Panc1 (cell line): Measurements from ENCODE around the gene KMT5B. TPM values are rescaled to one million over a fixed set of nuclear protein-coding genes. Genes with fewer than 3 reads are reported as not detected.
A peak's percentile ranks its signal among the peaks of the same experiment; 100 is the strongest.

ENCODE experiments used
- ATAC-seq: fragments of 200-7000 bp; cut with Tn5 transposase; 2 replicates; pipeline ENCODE4 v1.9.1; 2020; ENCODE audit warnings: mild to moderate bottlenecking, moderate library complexity
- BruUV-seq: library from RNA; stranded (reverse); fragments of 400-500 nt; replicated peaks from 2 replicates; lab custom pipeline; 2021; lab: Mats Ljungman, UMichigan
- CTCF ChIA-PET: fragments of 300-600 bp; sonication (Branson Sonifier 250); formaldehyde crosslinking; loops from one replicate; lab custom pipeline; 2022; ENCODE audit warnings: antibody characterized with exemption; lab: Charles Lee
- POLR2A ChIA-PET: fragments of 300-600 bp; sonication (Branson Sonifier 250); formaldehyde crosslinking; loops from one replicate; lab custom pipeline; 2022; ENCODE audit warnings: antibody characterized with exemption; lab: Charles Lee
- DNase-seq: peaks from one replicate; pipeline ENCODE4 v3.0.0-alpha.2; 2010; ENCODE audit warnings: low read depth, low spot score
- H3K27ac ChIP-seq: 2 replicates; pipeline ENCODE4 v1.5.1; 2011; ENCODE audit warnings: mild to moderate bottlenecking, low read length, inconsistent platforms
- H3K27me3 ChIP-seq: fragments of 200-500 bp; sonication (Bioruptor generic); 2 replicates; pipeline ENCODE4 v1.6.0; 2014; ENCODE audit warnings: low read length, inconsistent platforms; ENCODE audit not compliant: control insufficient read depth, insufficient read depth
- H3K36me3 ChIP-seq: fragments of 200-500 bp; sonication (Bioruptor generic); 2 replicates; pipeline ENCODE4 v1.5.1; 2014; ENCODE audit warnings: inconsistent platforms, mild to moderate bottlenecking, low read length, moderate library complexity; ENCODE audit not compliant: control insufficient read depth, insufficient read depth
- H3K4me1 ChIP-seq: 2 replicates; pipeline ENCODE4 v1.5.1; 2011; ENCODE audit warnings: inconsistent platforms, mild to moderate bottlenecking, low read length, moderate library complexity; ENCODE audit not compliant: control insufficient read depth, insufficient read depth
- H3K4me3 ChIP-seq, 2 experiments: 2 replicates each; pipeline ENCODE4 v1.5.1; 2011 to 2012; ENCODE audit warnings: low read depth in 2 of 2, low read length in 2 of 2, mild to moderate bottlenecking in 2 of 2, inconsistent platforms in 1 of 2, moderate library complexity in 1 of 2
- H3K9me3 ChIP-seq: fragments of 200-500 bp; sonication (Bioruptor generic); 2 replicates; pipeline ENCODE4 v1.5.1; 2014; ENCODE audit warnings: low read depth, mild to moderate bottlenecking, inconsistent platforms, low read length, moderate library complexity; ENCODE audit not compliant: control insufficient read depth, insufficient read depth
- CTCF ChIP-seq: fragments of 450-650 bp; IDR thresholded peaks from 2 replicates; pipeline ENCODE4 v1.5.1; 2017; ENCODE audit warnings: mild to moderate bottlenecking
- POLR2AphosphoS5 ChIP-seq: IDR thresholded peaks from 2 replicates; pipeline ENCODE4 v1.6.1; 2012; ENCODE audit warnings: mild to moderate bottlenecking, low read depth, low read length, moderate library complexity
- REST ChIP-seq, 2 experiments: IDR thresholded peaks; 2 replicates each; pipeline ENCODE4 v1.6.1; 2011 to 2012; ENCODE audit warnings: low read depth in 2 of 2, control low read depth in 1 of 2, low read length in 1 of 2, mild to moderate bottlenecking in 1 of 2, moderate library complexity in 1 of 2; ENCODE audit not compliant: insufficient read depth in 1 of 2
- SIN3A ChIP-seq: IDR thresholded peaks from 2 replicates; pipeline ENCODE4 v1.6.1; 2012; ENCODE audit warnings: low read depth, mild to moderate bottlenecking, low read length, moderate library complexity, borderline replicate concordance; ENCODE audit not compliant: insufficient read depth
- TCF7L2 ChIP-seq: IDR thresholded peaks from 2 replicates; pipeline ENCODE4 v1.6.1; 2011; ENCODE audit warnings: mild to moderate bottlenecking, low read depth, low read length, inconsistent platforms
- in situ Hi-C: cut with HindIII; loops from 2 replicates; pipeline ENCODE4 v1.10.0; 2016; ENCODE audit warnings: low sequenced_read_pairs, low pct_unique_long_range_greater_than_20kb
- intact Hi-C: fragments of 100-400 bp; cut with micrococcal nuclease; formaldehyde crosslinking; loops from one replicate; pipeline ENCODE4 v1.10.0; 2022; ENCODE audit not compliant: unreplicated experiment
- total RNA-seq: library from RNA; stranded (reverse); gene quantifications from one replicate; pipeline ENCODE4 v1.2.1, GENCODE V29; 2021; ENCODE audit not compliant: unreplicated experiment

Gene KMT5B
- total RNA-seq, 1 experiment from 2014 or later = 48.6 TPM

DNA sequence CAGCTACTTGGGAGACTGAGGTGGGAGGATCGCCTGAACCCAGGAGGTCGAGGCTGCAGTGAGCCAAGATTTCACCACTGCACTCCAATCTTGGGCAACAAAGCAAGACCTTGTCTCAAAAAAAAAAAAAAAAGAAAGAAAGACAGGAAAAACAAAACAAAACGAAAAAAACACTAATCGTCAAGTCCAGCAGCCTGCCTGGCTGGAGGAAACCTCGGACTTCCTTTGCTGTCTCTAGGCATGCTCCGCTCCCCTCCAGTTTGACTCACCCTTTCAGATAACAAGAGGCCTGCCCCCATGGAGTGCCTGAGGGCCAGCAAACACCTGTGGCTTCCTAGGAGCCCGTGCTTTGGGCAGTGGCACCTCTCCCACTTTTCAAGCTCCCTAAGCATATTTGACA is 63.1 kb downstream of the KMT5B start:
- ATAC-seq (peak; percentile 54), DNase-seq (no peak)
- H3K36me3 ChIP-seq = no peaks in the 10 kb centered on the region
- H3K9me3 ChIP-seq = no peaks in the 10 kb centered on the region
- no peaks in the 10 kb centered on the region for H3K27me3 ChIP-seq
- peak overlapping the region; percentile 72 for H3K27ac ChIP-seq
- H3K4me1 ChIP-seq = peaks cover 53% of the 10 kb centered on the region
- CTCF ChIA-PET = interaction anchor here (0.6 kb wide), 1 partner anchor 18 kb away, joined by 8 read pairs; no protein-coding TSS in a partner anchor
- no peak overlapping the region for H3K4me3 ChIP-seq
- POLR2A ChIA-PET = interaction anchor here (0.7 kb wide), 1 partner anchor 1184 kb away, joined by 5 read pairs; no protein-coding TSS in a partner anchor
- intact Hi-C loops (no loop called here), in situ Hi-C loops (no loop called here)
- BruUV-seq = no TSS peak
- TF ChIP-seq CTCF = no peak
- TF ChIP-seq POLR2AphosphoS5 = peak; percentile 33; the same call in 1 of the 2 replicates
- TF ChIP-seq TCF7L2 = no peak

- no TSS peak for BruUV-seq
- POLR2A ChIA-PET = interaction anchor here (0.6 to 0.7 kb wide), 2 partner anchors 97 to 1185 kb away, joined by 5 to 7 read pairs; no protein-coding TSS in a partner anchor
- H3K4me1 ChIP-seq = peaks cover 59% of the 10 kb centered on the region
Observed at GRCh38 chr11:68149417-68149816, 63.7 kb downstream of the KMT5B start.

More at GRCh38 chr11:68149417-68149816, 63.7 kb downstream of the KMT5B start:
- H3K36me3 ChIP-seq = no peaks in the 10 kb centered on the region
- no peak for ATAC-seq
- in situ Hi-C loops = no loop called here
- TF ChIP-seq POLR2AphosphoS5 = no peak
- TF ChIP-seq SIN3A = no peak
- no peak for TF ChIP-seq REST (IDR thresholded peaks at IDR 0.05; ENCODE audit: insufficient read depth in 1 of 2, low read depth in 2 of 2, low read length in 1 of 2)
- intact Hi-C loops = no loop called here
- peak overlapping the region; percentile 72 for H3K27ac ChIP-seq
- DNase-seq = no peak
- H3K27me3 ChIP-seq = no peaks in the 10 kb centered on the region
- CTCF ChIA-PET = interaction anchor here (0.6 kb wide), 1 partner anchor 17 kb away, joined by 8 read pairs; no protein-coding TSS in a partner anchor
- no peak overlapping the region for H3K4me3 ChIP-seq
- H3K9me3 ChIP-seq = no peaks in the 10 kb centered on the region
